Measurements from ENCODE around the gene SULT4A1. TPM values are rescaled to one million over a fixed set of nuclear protein-coding genes. Genes with fewer than 3 reads are reported as not detected.

Gene SULT4A1
- total RNA-seq, 1 donor from 2014 or later: 5.9 TPM

GRCh38 chr22:43849731-43850130 is 12.6 kb downstream of the SULT4A1 start:
- Mint-ChIP-seq H3K27me3 (ENCODE audit: low read depth, unreplicated experiment) (peaks cover 17% of the 10 kb centered on the region), H3K36me3 (ENCODE audit: low read depth, unreplicated experiment) (peaks cover 2% of the 10 kb centered on the region), H3K9me3 (ENCODE audit: unreplicated experiment) (no peaks in the 10 kb centered on the region), H3K27ac (ENCODE audit: unreplicated experiment) (no peak overlapping the region), H3K4me1 (ENCODE audit: low read depth, unreplicated experiment) (peaks cover 6% of the 10 kb centered on the region), H3K4me3 (ENCODE audit: unreplicated experiment) (no peak overlapping the region)
- Histone ChIP-seq H3K36me3 (ENCODE audit: insufficient read depth, low read length) (no peaks in the 10 kb centered on the region), H3K9me3 (ENCODE audit: insufficient read depth, low read depth, low read length) (no peaks in the 10 kb centered on the region), H2AFZ (ENCODE audit: low read depth, low read length) (no peak overlapping the region), H3K4me3 (ENCODE audit: insufficient read depth, low read depth, low read length) (no peak overlapping the region), H3K9ac (ENCODE audit: low read length) (no peak overlapping the region), H4K20me1 (ENCODE audit: insufficient read depth, low read length) (peaks cover 63% of the 10 kb centered on the region), H3K4me1 (ENCODE audit: insufficient read depth, low read length) (no peaks in the 10 kb centered on the region), H3K27ac (ENCODE audit: low read depth, low read length) (no peak overlapping the region), H3K4me2 (ENCODE audit: low read length) (no peak overlapping the region), H3K79me2 (ENCODE audit: insufficient read depth, low read length) (no peaks in the 10 kb centered on the region), H3K27me3 (ENCODE audit: insufficient read depth, low read length) (peaks cover 4% of the 10 kb centered on the region)
- TF ChIP-seq EZH2 (IDR thresholded peaks at IDR 0.05; ENCODE audit: insufficient read depth, low read length) (no peak), CTCF (IDR thresholded peaks at IDR 0.05; ENCODE audit: insufficient read depth, low read depth, low read length) (no peak)
- DNase-seq (ENCODE audit: low read depth) (no peak), FAIRE-seq (no peak)

- Mint-ChIP-seq H3K36me3 (ENCODE audit: low read depth, unreplicated experiment) (peaks cover 2% of the 10 kb centered on the region), H3K9me3 (ENCODE audit: unreplicated experiment) (no peaks in the 10 kb centered on the region), H3K27ac (ENCODE audit: unreplicated experiment) (no peak overlapping the region), H3K27me3 (ENCODE audit: low read depth, unreplicated experiment) (peaks cover 15% of the 10 kb centered on the region), H3K4me3 (ENCODE audit: unreplicated experiment) (no peak overlapping the region), H3K4me1 (ENCODE audit: low read depth, unreplicated experiment) (peaks cover 6% of the 10 kb centered on the region)
- H3K27me3 ChIP-seq (ENCODE audit: insufficient read depth, low read length): peaks cover 4% of the 10 kb centered on the region
- peaks cover 53% of the 10 kb centered on the region for H4K20me1 ChIP-seq (ENCODE audit: insufficient read depth, low read length)
- H3K79me2 ChIP-seq (ENCODE audit: insufficient read depth, low read length): no peaks in the 10 kb centered on the region
- H2AFZ ChIP-seq (ENCODE audit: low read depth, low read length): no peak overlapping the region
- no peak overlapping the region for H3K4me3 ChIP-seq (ENCODE audit: insufficient read depth, low read depth, low read length)
- no peak overlapping the region for H3K27ac ChIP-seq (ENCODE audit: low read depth, low read length)
- no peaks in the 10 kb centered on the region for H3K36me3 ChIP-seq (ENCODE audit: insufficient read depth, low read length)
- H3K9ac ChIP-seq (ENCODE audit: low read length): no peak overlapping the region
- no peaks in the 10 kb centered on the region for H3K9me3 ChIP-seq (ENCODE audit: insufficient read depth, low read depth, low read length)
- peak; percentile 10 for DNase-seq (ENCODE audit: low read depth)
- no peaks in the 10 kb centered on the region for H3K4me1 ChIP-seq (ENCODE audit: insufficient read depth, low read length)
- H3K4me2 ChIP-seq (ENCODE audit: low read length): no peak overlapping the region
- TF ChIP-seq EZH2 (IDR thresholded peaks at IDR 0.05; ENCODE audit: insufficient read depth, low read length) (no peak), CTCF (IDR thresholded peaks at IDR 0.05; ENCODE audit: insufficient read depth, low read depth, low read length) (peak; percentile 27)
- FAIRE-seq: no peak
These were observed 13.7 kb downstream of the SULT4A1 start for GRCh38 chr22:43848366-43849171.
